HG03565 (cell line): ENCODE measurements around the gene KRTAP6-2.

Experiments used
- ATAC-seq: cut with Tn5 transposase; IDR thresholded peaks from one replicate; pipeline ENCODE4 v1.9.1; 2021; ENCODE audit warnings: mild to moderate bottlenecking, moderate library complexity; ENCODE audit not compliant: unreplicated experiment

Gene KRTAP6-2

GRCh38 chr21:30577766-30578165 lies 20.9 kb downstream of the KRTAP6-2 start:
- no peak for ATAC-seq

GRCh38 chr21:30567617-30568016 lies 31.1 kb downstream of the KRTAP6-2 start:
- ATAC-seq = no peak

- no peak for ATAC-seq
These were observed 35.1 kb downstream of the KRTAP6-2 start for GRCh38 chr21:30563630-30564029.

DNA sequence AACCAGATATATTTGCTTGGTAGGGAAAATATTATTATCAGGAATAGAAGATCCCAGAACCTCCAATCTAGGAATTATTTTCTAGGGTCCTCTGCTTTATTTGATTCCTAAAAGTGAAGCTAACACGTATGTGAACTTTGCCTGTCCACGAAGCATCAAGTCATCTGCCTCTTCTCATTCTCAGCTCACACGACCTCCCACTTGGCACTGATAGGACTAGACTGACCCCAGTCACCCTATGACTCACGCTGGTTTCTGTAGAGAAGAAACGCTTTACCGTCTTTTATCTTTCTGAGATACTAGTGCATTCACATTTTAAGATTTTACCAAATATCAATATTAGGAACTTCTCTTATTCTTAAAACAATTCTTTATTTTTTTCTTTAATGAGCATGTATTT lies 35.6 kb downstream of the KRTAP6-2 start:
- ATAC-seq = no peak

- no peak for ATAC-seq
These were observed 36.7 kb downstream of the KRTAP6-2 start for GRCh38 chr21:30561957-30562356.

DNA sequence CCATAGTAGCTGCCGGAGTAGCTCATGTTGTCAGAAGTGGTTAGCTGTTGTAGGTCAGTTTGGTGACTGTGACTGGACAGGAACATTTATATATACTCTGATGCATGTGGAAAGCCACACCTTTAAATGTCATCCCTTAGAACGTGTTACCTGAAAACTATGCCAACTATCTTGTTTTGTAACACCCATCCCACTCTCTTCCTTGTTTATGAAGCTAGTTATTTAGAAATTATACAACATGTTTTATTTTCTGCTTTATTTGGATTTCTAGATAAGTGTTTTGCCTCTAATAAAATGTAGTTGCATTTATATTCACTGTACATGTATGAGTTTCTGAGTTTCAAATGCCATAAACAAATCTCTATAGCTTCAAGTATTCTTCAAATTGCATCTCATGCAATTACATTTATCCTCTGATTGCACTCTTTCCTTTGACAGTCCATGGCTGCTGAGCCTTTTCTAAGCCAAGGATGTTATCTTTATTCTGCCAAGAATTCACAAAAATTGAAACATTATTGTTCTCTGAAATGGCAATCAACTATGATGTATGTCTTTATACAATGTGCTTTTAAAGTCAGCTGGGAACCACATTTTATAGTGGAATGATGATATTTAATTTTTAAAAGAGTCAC lies 37.3 kb downstream of the KRTAP6-2 start, which contains the start of gene KRTAP19-7:
TSS of gene KRTAP19-7 (minus strand) at position 51 of the 632 bp plus-strand sequence. CDS start at position 26, 25 bp downstream.
- no peak for ATAC-seq

DNA sequence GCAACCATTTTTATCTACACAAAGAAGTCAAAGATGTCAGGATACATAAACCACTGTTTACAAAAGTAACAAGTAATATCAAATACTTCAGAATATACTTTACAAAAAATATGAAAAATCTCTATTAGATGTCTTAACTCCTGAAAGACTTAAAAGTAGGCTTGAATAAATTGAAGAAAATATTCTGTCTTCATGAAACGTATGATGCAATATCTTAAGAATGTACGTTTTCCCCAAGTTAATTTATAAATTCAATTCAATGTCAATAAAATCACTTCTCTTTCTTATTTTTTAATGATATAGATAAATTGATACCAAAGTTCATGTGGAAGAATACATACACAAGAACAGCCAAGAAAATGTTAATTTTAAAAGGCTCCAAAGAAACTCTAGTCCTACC lies 43.6 kb downstream of the KRTAP6-2 start:
- ATAC-seq = no peak

- ATAC-seq = no peak
These were observed 45.9 kb downstream of the KRTAP6-2 start for GRCh38 chr21:30552782-30553181.
